HepG2 (cell line): ENCODE data around the gene KIF22. TPM values are rescaled to one million over a fixed set of nuclear protein-coding genes. Genes with fewer than 3 reads are reported as not detected.

Experiments
- FOXJ3 ChIP-seq: sonication (generic); formaldehyde crosslinking; IDR thresholded peaks from 2 replicates; pipeline ENCODE4 v1.4.0; 2020; ENCODE audit warnings: missing genetic modification reagents, mild to moderate bottlenecking, borderline replicate concordance
- GTF2F1 ChIP-seq: fragments of 150-350 bp; IDR thresholded peaks from 2 replicates; pipeline ENCODE4 v1.6.1; 2014; ENCODE audit warnings: low read length
- HMG20B ChIP-seq: conservative IDR thresholded peaks from 2 replicates; pipeline ENCODE4 v1.6.1; 2016; ENCODE audit warnings: missing genetic modification reagents, missing compliant biosample characterization
- HNF4A ChIP-seq: sonication (generic); formaldehyde crosslinking; IDR thresholded peaks from 2 replicates; pipeline ENCODE4 v1.4.0; 2020; ENCODE audit warnings: missing genetic modification reagents
- ONECUT2 ChIP-seq: sonication (generic); formaldehyde crosslinking; IDR thresholded peaks from 2 replicates; pipeline ENCODE4 v1.4.0; 2020; ENCODE audit warnings: missing genetic modification reagents
- PHF5A ChIP-seq: IDR thresholded peaks from one replicate; pipeline ENCODE4 v1.6.1; 2018; ENCODE audit warnings: low read depth, missing genetic modification reagents; ENCODE audit not compliant: unreplicated experiment
- RARG ChIP-seq: sonication (generic); formaldehyde crosslinking; IDR thresholded peaks from 2 replicates; pipeline ENCODE4 v1.4.0; 2020; ENCODE audit warnings: low read depth, mild to moderate bottlenecking, missing genetic modification reagents
- RBM22 ChIP-seq: fragments of 200-400 bp; formaldehyde crosslinking; optimal IDR thresholded peaks from 2 replicates; pipeline ENCODE3; 2017; ENCODE audit warnings: mild to moderate bottlenecking, low read length, moderate library complexity
- RFXAP ChIP-seq: sonication (generic); formaldehyde crosslinking; IDR thresholded peaks from 2 replicates; pipeline ENCODE4 v1.4.0; 2020; ENCODE audit warnings: missing genetic modification reagents, borderline replicate concordance
- SATB2 ChIP-seq: sonication (generic); formaldehyde crosslinking; IDR thresholded peaks from 2 replicates; pipeline ENCODE4 v1.5.0; 2020; ENCODE audit warnings: missing genetic modification reagents
- ZEB1 ChIP-seq: IDR thresholded peaks from 2 replicates; pipeline ENCODE4 v1.6.1; 2012; ENCODE audit warnings: mild to moderate bottlenecking, low read depth, inconsistent platforms; ENCODE audit not compliant: insufficient replicate concordance
- ZMYM4 ChIP-seq: sonication (generic); formaldehyde crosslinking; IDR thresholded peaks from 2 replicates; pipeline ENCODE4 v1.8.1; 2023; ENCODE audit warnings: mild to moderate bottlenecking, missing genetic modification reagents
- ZNF331 ChIP-seq: sonication (generic); formaldehyde crosslinking; IDR thresholded peaks from 2 replicates; pipeline ENCODE4 v1.4.0; 2020; ENCODE audit warnings: missing genetic modification reagents
- ZNF496 ChIP-seq: sonication (generic); formaldehyde crosslinking; IDR thresholded peaks from 2 replicates; pipeline ENCODE4 v1.8.1; 2023; ENCODE audit warnings: mild to moderate bottlenecking, moderate library complexity, missing genetic modification reagents; ENCODE audit not compliant: insufficient replicate concordance
- ZNF775 ChIP-seq: sonication (generic); formaldehyde crosslinking; IDR thresholded peaks from 2 replicates; pipeline ENCODE4 v1.4.0; 2020; ENCODE audit warnings: missing genetic modification reagents, mild to moderate bottlenecking, moderate library complexity, borderline replicate concordance
- polyA plus RNA-seq, 8 experiments: library from polyadenylated mRNA; depleted of rRNA in 3 of 8; stranded (reverse) in 7 of 8; unstranded in 1 of 8; fragments of >200 nt; fragmentation: Illumina TruSeq in 4 of 8; extraction: Trizol in 4 of 8; gene quantifications; 2 replicates each; pipeline versions ENCODE4 v1.2.1 to v1.2.3, GENCODE V29; 2011 to 2016; ENCODE audit warnings: low read depth in 4 of 8, missing spikeins in 1 of 8, mixed read lengths in 1 of 8; ENCODE audit not compliant: insufficient read depth in 1 of 8
- total RNA-seq, 5 experiments: library from RNA; depleted of rRNA; stranded (reverse); fragments of >200 nt; fragmentation: Illumina TruSeq; extraction: Trizol; gene quantifications; 2 replicates each; pipeline ENCODE4 v1.2.3, GENCODE V29; 2016; ENCODE audit warnings: low read depth in 1 of 5
- TF ChIP-seq, protein P1 (sequence below): fragments of 450-650 bp; IDR thresholded peaks from 2 replicates; pipeline ENCODE4 v1.6.1; 2017
- TF ChIP-seq, protein P2 (sequence below): sonication (generic); formaldehyde crosslinking; IDR thresholded peaks from 2 replicates; pipeline ENCODE4 v1.4.0; 2020; ENCODE audit warnings: mild to moderate bottlenecking, missing genetic modification reagents
- TF ChIP-seq, protein P3 (sequence below): sonication (generic); formaldehyde crosslinking; IDR thresholded peaks from 2 replicates; pipeline ENCODE4 v1.9.0; 2021; ENCODE audit warnings: mild to moderate bottlenecking, missing genetic modification reagents
- TF ChIP-seq, protein P4 (sequence below): sonication (generic); formaldehyde crosslinking; IDR thresholded peaks from 2 replicates; pipeline ENCODE4 v1.4.0; 2020; ENCODE audit warnings: missing genetic modification reagents, borderline replicate concordance

The KIF22 gene
- total and polyA plus RNA-seq, 2 of the 13 experiments (the other 11 are each of a cell fraction or from before 2014, with no cell fraction given), result 95.8 to 118 TPM

DNA sequence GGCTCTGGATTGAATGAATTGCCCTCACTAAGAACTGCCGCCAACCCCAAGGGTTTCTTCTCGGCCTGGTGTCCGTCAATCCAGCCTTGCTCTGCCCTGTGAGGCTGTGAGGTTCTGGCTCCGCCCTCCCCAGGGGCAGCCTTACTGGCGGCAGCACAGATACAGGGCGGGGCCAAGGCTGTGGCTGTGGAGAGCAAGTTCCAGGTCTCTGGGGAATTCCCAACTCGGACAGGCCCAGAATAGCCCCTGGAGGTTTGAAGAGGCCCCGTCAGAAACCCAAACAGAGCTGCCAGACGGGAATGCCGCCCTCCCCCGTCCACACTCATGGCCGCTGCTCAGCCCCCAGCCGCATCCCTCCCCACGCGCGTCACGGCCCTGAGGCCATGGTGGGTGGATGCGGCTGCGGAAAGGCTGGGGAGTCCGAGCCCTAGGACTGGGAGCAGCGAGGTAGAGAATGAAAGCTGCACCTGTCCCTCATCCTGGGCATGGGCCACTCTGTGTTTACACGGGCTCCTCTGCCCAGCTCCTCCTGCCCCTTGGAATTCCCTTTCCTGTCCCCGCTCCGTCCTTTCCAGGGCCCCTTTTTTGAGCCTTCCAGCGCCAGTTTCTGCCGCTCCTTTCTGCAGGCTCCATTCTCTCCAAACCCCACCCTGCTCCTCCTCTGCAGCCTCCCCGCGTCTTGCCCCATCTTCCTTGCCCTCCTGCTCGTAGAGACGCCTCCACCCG, 20.8 kb downstream of the KIF22 start (continued):
- TF ChIP-seq SATB2 (CRISPR knock-in tag) (no peak), RARG (CRISPR knock-in tag) (no peak), ZMYM4 (CRISPR knock-in tag) (peak; percentile 64), ZNF331 (0 out of 2 replicates have a peak, but pooled peaks have one; percentile 17), ONECUT2 (CRISPR knock-in tag) (0 out of 2 replicates have a peak, but pooled peaks have one; percentile 22), RBM22 (peak; percentile 99), HNF4A (CRISPR knock-in tag) (no peak), FOXJ3 (CRISPR knock-in tag) (no peak), GTF2F1 (no peak), ZNF496 (CRISPR knock-in tag) (no peak), RFXAP (CRISPR knock-in tag) (peak; percentile 75; the same call in 1 of the 2 replicates), HMG20B (CRISPR knock-in tag) (0 out of 2 replicates have a peak, but pooled peaks have one; percentile 66), ZNF775 (CRISPR knock-in tag) (no peak; the same call in 1 of the 2 replicates), ZEB1 (peak; percentile 69), PHF5A (CRISPR knock-in tag) (peak; percentile 92)
- TF ChIP-seq, protein P1, sequence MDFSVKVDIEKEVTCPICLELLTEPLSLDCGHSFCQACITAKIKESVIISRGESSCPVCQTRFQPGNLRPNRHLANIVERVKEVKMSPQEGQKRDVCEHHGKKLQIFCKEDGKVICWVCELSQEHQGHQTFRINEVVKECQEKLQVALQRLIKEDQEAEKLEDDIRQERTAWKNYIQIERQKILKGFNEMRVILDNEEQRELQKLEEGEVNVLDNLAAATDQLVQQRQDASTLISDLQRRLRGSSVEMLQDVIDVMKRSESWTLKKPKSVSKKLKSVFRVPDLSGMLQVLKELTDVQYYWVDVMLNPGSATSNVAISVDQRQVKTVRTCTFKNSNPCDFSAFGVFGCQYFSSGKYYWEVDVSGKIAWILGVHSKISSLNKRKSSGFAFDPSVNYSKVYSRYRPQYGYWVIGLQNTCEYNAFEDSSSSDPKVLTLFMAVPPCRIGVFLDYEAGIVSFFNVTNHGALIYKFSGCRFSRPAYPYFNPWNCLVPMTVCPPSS, result no peak
- TF ChIP-seq, protein P2, sequence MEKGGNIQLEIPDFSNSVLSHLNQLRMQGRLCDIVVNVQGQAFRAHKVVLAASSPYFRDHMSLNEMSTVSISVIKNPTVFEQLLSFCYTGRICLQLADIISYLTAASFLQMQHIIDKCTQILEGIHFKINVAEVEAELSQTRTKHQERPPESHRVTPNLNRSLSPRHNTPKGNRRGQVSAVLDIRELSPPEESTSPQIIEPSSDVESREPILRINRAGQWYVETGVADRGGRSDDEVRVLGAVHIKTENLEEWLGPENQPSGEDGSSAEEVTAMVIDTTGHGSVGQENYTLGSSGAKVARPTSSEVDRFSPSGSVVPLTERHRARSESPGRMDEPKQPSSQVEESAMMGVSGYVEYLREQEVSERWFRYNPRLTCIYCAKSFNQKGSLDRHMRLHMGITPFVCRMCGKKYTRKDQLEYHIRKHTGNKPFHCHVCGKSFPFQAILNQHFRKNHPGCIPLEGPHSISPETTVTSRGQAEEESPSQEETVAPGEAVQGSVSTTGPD, result 0 out of 2 replicates have a peak, but pooled peaks have one; percentile 64
- TF ChIP-seq, protein P3, sequence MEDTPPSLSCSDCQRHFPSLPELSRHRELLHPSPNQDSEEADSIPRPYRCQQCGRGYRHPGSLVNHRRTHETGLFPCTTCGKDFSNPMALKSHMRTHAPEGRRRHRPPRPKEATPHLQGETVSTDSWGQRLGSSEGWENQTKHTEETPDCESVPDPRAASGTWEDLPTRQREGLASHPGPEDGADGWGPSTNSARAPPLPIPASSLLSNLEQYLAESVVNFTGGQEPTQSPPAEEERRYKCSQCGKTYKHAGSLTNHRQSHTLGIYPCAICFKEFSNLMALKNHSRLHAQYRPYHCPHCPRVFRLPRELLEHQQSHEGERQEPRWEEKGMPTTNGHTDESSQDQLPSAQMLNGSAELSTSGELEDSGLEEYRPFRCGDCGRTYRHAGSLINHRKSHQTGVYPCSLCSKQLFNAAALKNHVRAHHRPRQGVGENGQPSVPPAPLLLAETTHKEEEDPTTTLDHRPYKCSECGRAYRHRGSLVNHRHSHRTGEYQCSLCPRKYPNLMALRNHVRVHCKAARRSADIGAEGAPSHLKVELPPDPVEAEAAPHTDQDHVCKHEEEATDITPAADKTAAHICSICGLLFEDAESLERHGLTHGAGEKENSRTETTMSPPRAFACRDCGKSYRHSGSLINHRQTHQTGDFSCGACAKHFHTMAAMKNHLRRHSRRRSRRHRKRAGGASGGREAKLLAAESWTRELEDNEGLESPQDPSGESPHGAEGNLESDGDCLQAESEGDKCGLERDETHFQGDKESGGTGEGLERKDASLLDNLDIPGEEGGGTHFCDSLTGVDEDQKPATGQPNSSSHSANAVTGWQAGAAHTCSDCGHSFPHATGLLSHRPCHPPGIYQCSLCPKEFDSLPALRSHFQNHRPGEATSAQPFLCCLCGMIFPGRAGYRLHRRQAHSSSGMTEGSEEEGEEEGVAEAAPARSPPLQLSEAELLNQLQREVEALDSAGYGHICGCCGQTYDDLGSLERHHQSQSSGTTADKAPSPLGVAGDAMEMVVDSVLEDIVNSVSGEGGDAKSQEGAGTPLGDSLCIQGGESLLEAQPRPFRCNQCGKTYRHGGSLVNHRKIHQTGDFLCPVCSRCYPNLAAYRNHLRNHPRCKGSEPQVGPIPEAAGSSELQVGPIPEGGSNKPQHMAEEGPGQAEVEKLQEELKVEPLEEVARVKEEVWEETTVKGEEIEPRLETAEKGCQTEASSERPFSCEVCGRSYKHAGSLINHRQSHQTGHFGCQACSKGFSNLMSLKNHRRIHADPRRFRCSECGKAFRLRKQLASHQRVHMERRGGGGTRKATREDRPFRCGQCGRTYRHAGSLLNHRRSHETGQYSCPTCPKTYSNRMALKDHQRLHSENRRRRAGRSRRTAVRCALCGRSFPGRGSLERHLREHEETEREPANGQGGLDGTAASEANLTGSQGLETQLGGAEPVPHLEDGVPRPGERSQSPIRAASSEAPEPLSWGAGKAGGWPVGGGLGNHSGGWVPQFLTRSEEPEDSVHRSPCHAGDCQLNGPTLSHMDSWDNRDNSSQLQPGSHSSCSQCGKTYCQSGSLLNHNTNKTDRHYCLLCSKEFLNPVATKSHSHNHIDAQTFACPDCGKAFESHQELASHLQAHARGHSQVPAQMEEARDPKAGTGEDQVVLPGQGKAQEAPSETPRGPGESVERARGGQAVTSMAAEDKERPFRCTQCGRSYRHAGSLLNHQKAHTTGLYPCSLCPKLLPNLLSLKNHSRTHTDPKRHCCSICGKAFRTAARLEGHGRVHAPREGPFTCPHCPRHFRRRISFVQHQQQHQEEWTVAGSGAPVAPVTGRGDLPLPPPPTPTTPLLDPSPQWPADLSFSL, result no peak
- TF ChIP-seq, protein P4, sequence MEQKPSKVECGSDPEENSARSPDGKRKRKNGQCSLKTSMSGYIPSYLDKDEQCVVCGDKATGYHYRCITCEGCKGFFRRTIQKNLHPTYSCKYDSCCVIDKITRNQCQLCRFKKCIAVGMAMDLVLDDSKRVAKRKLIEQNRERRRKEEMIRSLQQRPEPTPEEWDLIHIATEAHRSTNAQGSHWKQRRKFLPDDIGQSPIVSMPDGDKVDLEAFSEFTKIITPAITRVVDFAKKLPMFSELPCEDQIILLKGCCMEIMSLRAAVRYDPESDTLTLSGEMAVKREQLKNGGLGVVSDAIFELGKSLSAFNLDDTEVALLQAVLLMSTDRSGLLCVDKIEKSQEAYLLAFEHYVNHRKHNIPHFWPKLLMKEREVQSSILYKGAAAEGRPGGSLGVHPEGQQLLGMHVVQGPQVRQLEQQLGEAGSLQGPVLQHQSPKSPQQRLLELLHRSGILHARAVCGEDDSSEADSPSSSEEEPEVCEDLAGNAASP (CRISPR knock-in tag), result peak; percentile 39; the same call in 1 of the 2 replicates
